Measurements from ENCODE around the gene LRP1. TPM values are rescaled to one million over a fixed set of nuclear protein-coding genes. Genes with fewer than 3 reads are reported as not detected.
A peak's percentile ranks its signal among the peaks of the same experiment; 100 is the strongest.

Gene LRP1
- total and polyA plus RNA-seq, 2 of the 13 experiments (the other 11 are each of a cell fraction or from before 2014, with no cell fraction given), result 14.7 to 30.8 TPM

- TF ChIP-seq ZNF619 (CRISPR knock-in tag; IDR thresholded peaks at IDR 0.05) (no peak), ZSCAN20 (CRISPR knock-in tag; IDR thresholded peaks at IDR 0.05; ENCODE audit: borderline replicate concordance) (no peak), MLX (CRISPR knock-in tag; IDR thresholded peaks at IDR 0.05) (no peak; the same call in 1 of the 2 replicates), BATF2 (CRISPR knock-in tag; IDR thresholded peaks at IDR 0.05) (no peak), RFX5 (IDR thresholded peaks at IDR 0.05; ENCODE audit: low read depth, low read length) (no peak), PHF21A (CRISPR knock-in tag; IDR thresholded peaks at IDR 0.05) (peak; percentile 53; the same call in 1 of the 2 replicates), ZNF234 (CRISPR knock-in tag; conservative IDR thresholded peaks at IDR 0.05) (no peak), ZNF639 (CRISPR knock-in tag; conservative IDR thresholded peaks at IDR 0.05) (no peak), NR3C1 (CRISPR knock-in tag; IDR thresholded peaks at IDR 0.05) (no peak), SALL1 (CRISPR knock-in tag; IDR thresholded peaks at IDR 0.05) (peak; percentile 71), ZHX1 (CRISPR knock-in tag; IDR thresholded peaks at IDR 0.05; ENCODE audit: low read depth) (no peak), ZNF703 (CRISPR knock-in tag; IDR thresholded peaks at IDR 0.05; ENCODE audit: borderline replicate concordance) (no peak), ZNF607 (CRISPR knock-in tag; IDR thresholded peaks at IDR 0.05; ENCODE audit: borderline replicate concordance) (no peak), DRAP1 (CRISPR knock-in tag; IDR thresholded peaks at IDR 0.05) (peak; percentile 34; the same call in 1 of the 2 replicates), ZNF781 (CRISPR knock-in tag; IDR thresholded peaks at IDR 0.05; ENCODE audit: borderline replicate concordance, not compliant biosample characterization) (no peak), FIP1L1 (IDR thresholded peaks at IDR 0.05; ENCODE audit: borderline replicate concordance, insufficient read depth, low read depth, low read length) (no peak), CREB1 (IDR thresholded peaks at IDR 0.05) (no peak), CREB1 (CRISPR knock-in tag; IDR thresholded peaks at IDR 0.05) (no peak), ZNF674 (CRISPR knock-in tag; IDR thresholded peaks at IDR 0.05; ENCODE audit: low read depth) (no peak), KDM5A (IDR thresholded peaks at IDR 0.05; ENCODE audit: borderline replicate concordance, low read length) (no peak), U2AF2 (IDR thresholded peaks at IDR 0.05; ENCODE audit: low read depth, low read length) (no peak), ZNF30 (CRISPR knock-in tag; IDR thresholded peaks at IDR 0.05) (no peak), ZNF3 (CRISPR knock-in tag; IDR thresholded peaks at IDR 0.05) (no peak), SPEN (CRISPR knock-in tag; IDR thresholded peaks at IDR 0.05; ENCODE audit: low read depth) (no peak; the same call in 1 of the 2 replicates)
These were observed 19.0 kb downstream of the LRP1 start, which contains the start of gene LRP1-AS (continued) for GRCh38 chr12:57146961-57147944.

All from HepG2 (cell line).